ENCODE measurements around the gene NID1.

Gene NID1

DNA sequence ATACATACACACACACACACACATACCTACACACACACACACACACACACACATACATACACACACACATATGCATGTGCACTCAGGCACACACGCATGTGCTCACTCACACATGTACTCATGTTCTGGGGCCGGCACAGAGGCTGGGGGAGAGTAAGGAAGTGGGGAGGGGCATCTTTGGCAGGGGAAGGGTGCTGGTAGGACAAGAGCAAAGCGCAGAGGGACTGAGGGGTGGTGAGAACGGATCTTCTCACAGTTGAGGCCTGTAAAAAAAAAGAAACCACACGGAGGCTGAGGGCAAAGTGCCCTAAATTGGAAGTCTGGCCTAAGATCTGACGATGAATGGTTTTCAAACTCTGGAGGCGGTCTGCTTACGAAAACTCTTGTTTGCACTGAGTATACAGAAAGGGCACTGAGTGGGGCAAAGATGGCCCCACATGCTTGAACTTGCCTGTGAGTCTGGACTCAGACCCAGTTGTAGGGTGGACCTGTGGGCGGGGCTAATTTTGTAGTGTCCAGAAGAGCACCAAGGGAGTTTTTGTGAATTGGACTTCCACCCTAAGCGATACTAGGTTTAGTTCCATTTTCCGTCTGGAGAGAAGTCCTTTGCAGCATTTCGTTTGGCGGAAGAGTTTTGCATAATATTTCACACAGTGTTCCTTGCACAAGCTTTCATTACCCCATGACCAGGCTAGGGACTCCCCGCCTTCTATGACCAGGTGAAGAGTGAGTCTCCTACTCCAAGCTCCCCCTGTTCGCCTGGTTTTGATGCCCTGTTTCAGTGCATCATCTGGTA lies 118.9 kb downstream of the NID1 start:
- Mint-ChIP-seq H3K9me3 (no peaks in the 10 kb centered on the region), H3K27ac (peak overlapping the region; percentile 54 to 56), H3K36me3 (ENCODE audit: insufficient read depth) (no peaks in the 10 kb centered on the region), H3K4me3 (peak overlapping the region in 1 of 2 donors; percentile 24), H3K27me3 (peaks cover 0 to 5% of the 10 kb centered on the region in 2 donors), H3K4me1 (ENCODE audit: low read depth in 2 of 2) (peaks cover 4 to 15% of the 10 kb centered on the region in 2 donors)
- ATAC-seq (replicated peaks) (peak; percentile 75), DNase-seq (no peak)

DNA sequence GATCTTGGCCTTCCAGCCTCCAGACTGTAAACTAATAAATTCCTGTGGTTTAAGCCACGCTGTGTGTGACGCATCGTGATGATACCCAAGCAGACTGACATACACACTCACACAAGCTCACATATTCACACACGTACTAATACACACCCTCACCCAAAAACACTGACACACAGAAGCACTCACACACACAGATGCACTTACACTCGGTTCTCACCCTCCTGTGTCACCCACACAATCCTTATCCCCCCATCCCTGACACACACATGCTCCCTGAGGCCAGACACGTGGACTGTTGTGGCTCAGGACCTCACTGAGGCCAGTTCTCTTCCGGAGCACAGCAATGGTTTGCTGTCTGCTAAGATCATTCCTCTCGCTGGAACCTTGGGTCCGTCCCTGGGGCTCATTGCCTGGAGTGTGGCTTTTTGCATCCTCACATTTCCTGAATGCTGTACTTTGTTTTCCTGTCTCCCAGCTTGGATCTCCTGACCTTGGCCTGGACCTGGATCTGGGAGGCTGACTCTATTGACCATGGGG lies 121.2 kb downstream of the NID1 start:
- H3K27me3 Mint-ChIP-seq, result peaks cover 0 to 5% of the 10 kb centered on the region in 2 donors
- H3K27ac Mint-ChIP-seq, result no peak overlapping the region
- no peaks in the 10 kb centered on the region for H3K9me3 Mint-ChIP-seq
- DNase-seq (no peak), ATAC-seq (replicated peaks) (no peak)
- peaks cover 2% of the 10 kb centered on the region for H3K36me3 Mint-ChIP-seq (ENCODE audit: insufficient read depth)
- no peak overlapping the region for H3K4me3 Mint-ChIP-seq
- H3K4me1 Mint-ChIP-seq (ENCODE audit: low read depth in 2 of 2), result peaks cover 16 to 28% of the 10 kb centered on the region in 2 donors

DNA sequence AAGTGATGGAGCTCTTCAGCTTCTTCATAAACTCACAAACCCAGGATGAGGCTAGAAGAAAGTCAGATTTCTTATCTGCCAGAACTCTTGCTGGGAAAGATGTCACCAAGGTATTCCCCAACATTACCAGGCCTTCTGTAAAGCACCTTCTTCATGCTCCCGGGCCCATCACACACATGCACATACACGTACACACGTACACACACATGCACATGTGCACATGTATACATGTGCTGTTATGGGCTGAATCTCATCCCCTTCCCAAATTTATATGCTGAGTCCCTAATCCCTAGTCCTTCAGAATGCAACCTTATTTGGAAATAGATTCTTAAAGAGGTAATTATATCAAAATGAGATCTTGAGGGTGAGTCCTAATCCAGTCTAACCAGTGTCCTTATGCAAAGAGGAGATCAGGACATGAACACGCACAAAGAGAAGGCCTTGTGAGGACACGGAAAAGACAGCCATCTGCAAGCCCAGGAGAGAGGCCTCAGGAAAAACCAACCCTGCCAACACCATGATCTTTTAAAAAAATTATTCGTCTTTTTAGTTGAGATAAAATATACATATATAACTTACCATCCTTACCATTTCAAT lies 121.8 kb downstream of the NID1 start:
- Mint-ChIP-seq H3K36me3 (ENCODE audit: insufficient read depth) (peaks cover 2% of the 10 kb centered on the region), H3K4me1 (ENCODE audit: low read depth in 2 of 2) (peaks cover 19 to 33% of the 10 kb centered on the region in 2 donors), H3K4me3 (no peak overlapping the region), H3K9me3 (no peaks in the 10 kb centered on the region), H3K27ac (peak overlapping the region in 1 of 2 donors; percentile 16), H3K27me3 (peaks cover 0 to 5% of the 10 kb centered on the region in 2 donors)
- DNase-seq (no peak), ATAC-seq (replicated peaks) (no peak)

DNA sequence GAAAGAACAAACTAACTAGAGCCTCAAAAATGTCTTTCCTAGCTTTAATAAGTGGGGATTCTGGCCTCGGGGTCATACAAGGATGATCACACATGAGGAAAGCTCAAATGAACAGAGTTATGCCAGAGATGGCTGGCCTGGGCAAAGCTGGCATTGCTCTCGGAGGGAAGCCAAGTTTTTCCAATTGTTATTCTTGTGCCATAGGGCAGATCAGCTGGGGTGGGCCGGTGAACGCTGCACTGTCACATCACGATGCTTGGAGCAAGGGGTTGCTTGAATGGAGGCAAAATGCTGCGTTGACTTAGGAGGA lies 122.3 kb downstream of the NID1 start:
- DNase-seq (no peak), ATAC-seq (replicated peaks) (no peak)
- H3K4me1 Mint-ChIP-seq (ENCODE audit: low read depth in 2 of 2), result peaks cover 19 to 34% of the 10 kb centered on the region in 2 donors
- H3K9me3 Mint-ChIP-seq, result no peaks in the 10 kb centered on the region
- H3K4me3 Mint-ChIP-seq, result no peak overlapping the region
- peaks cover 2% of the 10 kb centered on the region for H3K36me3 Mint-ChIP-seq (ENCODE audit: insufficient read depth)
- H3K27ac Mint-ChIP-seq, result peak overlapping the region in 1 of 2 donors; percentile 16
- H3K27me3 Mint-ChIP-seq, result peaks cover 0 to 5% of the 10 kb centered on the region in 2 donors

DNA sequence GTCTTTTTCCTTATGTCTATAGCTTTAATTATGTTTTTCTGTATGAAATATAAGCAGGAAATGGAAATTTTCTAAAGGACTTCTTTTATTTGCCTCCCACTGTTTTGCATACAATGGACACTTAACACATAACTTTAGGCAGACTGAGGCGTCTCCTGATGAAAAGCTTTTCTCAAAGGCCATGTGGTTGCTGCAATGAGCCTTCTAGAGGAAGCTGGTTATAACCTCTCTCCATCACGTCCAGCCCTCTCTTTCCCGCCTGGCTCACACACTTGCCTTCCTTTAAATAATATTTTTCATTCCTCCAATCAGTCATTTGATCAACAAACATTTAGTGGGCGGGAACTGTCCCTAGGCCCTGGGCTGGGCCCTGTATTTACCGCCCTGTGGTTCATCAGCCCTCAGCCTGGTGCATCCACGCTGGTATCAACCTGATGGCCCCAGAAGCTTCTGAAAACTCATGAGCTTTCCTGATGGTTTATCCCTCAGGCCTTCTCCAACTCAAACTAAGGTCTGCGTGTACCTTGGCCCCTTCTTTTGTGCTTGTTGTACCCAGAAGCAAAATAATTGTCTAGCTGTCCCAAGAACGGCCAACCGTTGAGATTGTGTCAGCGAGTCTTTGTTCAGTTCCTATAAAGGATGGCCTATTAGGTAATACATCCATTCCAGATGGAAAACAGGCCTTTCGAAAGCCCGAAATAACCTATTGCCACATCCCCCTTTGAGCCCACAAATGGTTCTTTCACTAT lies 122.8 kb downstream of the NID1 start:
- DNase-seq, result no peak
- H3K4me1 Mint-ChIP-seq (ENCODE audit: low read depth in 2 of 2), result peaks cover 22 to 39% of the 10 kb centered on the region in 2 donors
- ATAC-seq (replicated peaks), result no peak
- peaks cover 0 to 9% of the 10 kb centered on the region in 2 donors for H3K27me3 Mint-ChIP-seq
- no peak overlapping the region for H3K4me3 Mint-ChIP-seq
- peaks cover 2% of the 10 kb centered on the region for H3K36me3 Mint-ChIP-seq (ENCODE audit: insufficient read depth)
- no peaks in the 10 kb centered on the region for H3K9me3 Mint-ChIP-seq
- no peak overlapping the region for H3K27ac Mint-ChIP-seq

DNA sequence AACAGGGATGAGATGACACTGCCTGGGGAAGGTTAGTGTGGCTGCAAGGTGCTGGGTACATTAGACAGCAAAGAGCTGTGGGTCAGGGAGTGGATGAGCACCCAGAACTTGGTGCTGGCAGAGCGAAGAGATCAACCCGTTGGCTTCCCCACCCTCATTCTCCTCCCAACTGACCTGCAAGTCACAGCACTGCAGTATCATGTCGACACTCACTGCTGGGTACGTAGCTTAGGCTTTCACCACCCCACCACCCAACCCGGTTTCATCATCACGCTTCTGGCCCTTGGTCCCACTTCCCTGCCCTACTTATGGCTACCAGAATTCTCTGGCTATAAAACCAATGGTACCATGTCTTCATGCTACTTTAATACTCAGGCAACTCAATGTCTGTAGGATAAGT lies 124.6 kb downstream of the NID1 start:
- DNase-seq, result no peak
- Mint-ChIP-seq H3K4me3 (no peak overlapping the region), H3K4me1 (ENCODE audit: low read depth in 2 of 2) (peaks cover 18 to 37% of the 10 kb centered on the region in 2 donors), H3K27ac (no peak overlapping the region), H3K9me3 (no peaks in the 10 kb centered on the region), H3K36me3 (ENCODE audit: insufficient read depth) (peaks cover 2% of the 10 kb centered on the region), H3K27me3 (peaks cover 0 to 9% of the 10 kb centered on the region in 2 donors)
- ATAC-seq (replicated peaks), result no peak

DNA sequence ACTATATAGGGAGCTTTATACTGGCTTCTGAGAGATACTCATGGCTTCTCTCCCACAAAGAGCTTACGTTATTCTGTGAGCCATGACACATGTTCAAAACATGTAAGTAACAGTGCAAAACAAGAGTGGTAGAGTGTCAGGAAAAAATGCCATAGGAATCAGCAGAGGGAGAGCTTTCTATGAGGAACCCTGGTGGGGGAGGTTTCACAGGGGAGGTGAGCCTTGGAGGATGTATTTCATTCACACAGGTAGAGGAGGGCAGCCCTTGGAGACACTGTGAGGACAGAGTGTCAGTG lies 125.5 kb downstream of the NID1 start:
- Mint-ChIP-seq H3K4me1 (ENCODE audit: low read depth in 2 of 2) (peaks cover 18 to 37% of the 10 kb centered on the region in 2 donors), H3K27me3 (peaks cover 0 to 9% of the 10 kb centered on the region in 2 donors), H3K4me3 (peak overlapping the region in 1 of 2 donors; percentile 45), H3K9me3 (no peaks in the 10 kb centered on the region), H3K27ac (peak overlapping the region; percentile 72 to 84), H3K36me3 (ENCODE audit: insufficient read depth) (peaks cover 2% of the 10 kb centered on the region)
- DNase-seq (no peak), ATAC-seq (replicated peaks) (no peak)

DNA sequence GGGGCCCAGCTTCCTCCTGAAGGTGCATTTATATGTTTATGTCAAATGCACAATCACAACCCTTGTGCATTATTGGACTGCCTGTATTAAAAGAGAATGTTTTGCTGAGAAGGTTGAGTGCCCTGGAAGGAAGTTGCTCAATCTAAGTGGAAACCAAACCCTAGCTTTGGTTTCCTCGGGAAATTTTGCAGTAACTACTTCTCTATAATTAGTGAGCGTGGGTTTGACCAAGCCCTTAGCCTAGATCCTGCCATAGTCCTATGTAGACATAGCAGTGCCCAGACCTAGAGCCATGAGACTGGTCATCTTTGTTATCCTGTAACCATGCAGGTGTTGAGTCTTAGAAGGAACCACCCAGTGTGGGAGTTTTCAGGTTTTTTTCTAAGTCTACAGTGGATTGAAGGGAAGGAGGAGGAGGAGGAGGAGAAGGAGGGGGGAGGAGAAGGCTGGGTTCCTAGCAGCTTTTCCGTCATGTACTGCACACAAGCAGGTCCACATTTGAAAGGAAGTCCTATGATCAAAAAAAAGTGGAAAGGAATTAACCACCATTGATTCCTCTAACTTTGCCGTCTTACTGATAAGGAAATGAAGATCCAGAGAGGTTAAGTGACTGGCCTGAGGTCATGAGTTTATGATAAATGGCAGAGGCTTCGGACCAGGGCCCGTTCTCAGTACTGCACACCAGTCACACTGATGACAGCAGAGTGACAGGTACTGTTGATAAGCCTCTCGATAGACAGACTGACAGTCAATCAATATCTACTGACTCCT lies 126.0 kb downstream of the NID1 start:
- Mint-ChIP-seq H3K9me3 (no peaks in the 10 kb centered on the region), H3K36me3 (ENCODE audit: insufficient read depth) (peaks cover 2% of the 10 kb centered on the region), H3K27me3 (peaks cover 0 to 9% of the 10 kb centered on the region in 2 donors), H3K27ac (peak overlapping the region; percentile 72 to 84), H3K4me3 (peak overlapping the region in 1 of 2 donors; percentile 45), H3K4me1 (ENCODE audit: low read depth in 2 of 2) (peaks cover 18 to 37% of the 10 kb centered on the region in 2 donors)
- ATAC-seq (replicated peaks) (peak; percentile 76), DNase-seq (no peak)

DNA sequence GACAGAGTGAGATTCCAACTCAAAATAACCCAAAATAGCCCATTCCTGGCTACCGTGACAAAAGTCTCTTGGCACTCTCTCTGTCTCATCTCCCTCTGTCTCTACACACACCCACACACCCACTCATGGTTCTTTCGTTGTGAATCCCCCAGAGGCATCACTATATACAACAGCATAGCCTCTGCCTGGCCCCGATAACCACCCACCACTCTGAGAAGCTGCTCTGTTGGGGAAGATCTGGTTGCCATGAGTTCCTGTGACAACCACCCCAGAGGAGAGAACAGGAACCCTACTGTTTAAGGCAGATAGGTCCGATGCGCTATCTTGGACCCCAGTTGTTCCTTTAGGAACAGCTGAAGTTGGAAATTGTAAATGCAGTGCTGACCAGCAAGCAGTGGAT lies 127.8 kb downstream of the NID1 start:
- H3K4me3 Mint-ChIP-seq, result peak overlapping the region in 1 of 2 donors; percentile 56
- no peaks in the 10 kb centered on the region for H3K9me3 Mint-ChIP-seq
- peaks cover 0 to 9% of the 10 kb centered on the region in 2 donors for H3K27me3 Mint-ChIP-seq
- H3K36me3 Mint-ChIP-seq (ENCODE audit: insufficient read depth), result peaks cover 2% of the 10 kb centered on the region
- peak overlapping the region in 1 of 2 donors; percentile 59 for H3K27ac Mint-ChIP-seq
- DNase-seq, result no peak
- H3K4me1 Mint-ChIP-seq (ENCODE audit: low read depth in 2 of 2), result peaks cover 18 to 42% of the 10 kb centered on the region in 2 donors
- ATAC-seq (replicated peaks), result no peak

DNA sequence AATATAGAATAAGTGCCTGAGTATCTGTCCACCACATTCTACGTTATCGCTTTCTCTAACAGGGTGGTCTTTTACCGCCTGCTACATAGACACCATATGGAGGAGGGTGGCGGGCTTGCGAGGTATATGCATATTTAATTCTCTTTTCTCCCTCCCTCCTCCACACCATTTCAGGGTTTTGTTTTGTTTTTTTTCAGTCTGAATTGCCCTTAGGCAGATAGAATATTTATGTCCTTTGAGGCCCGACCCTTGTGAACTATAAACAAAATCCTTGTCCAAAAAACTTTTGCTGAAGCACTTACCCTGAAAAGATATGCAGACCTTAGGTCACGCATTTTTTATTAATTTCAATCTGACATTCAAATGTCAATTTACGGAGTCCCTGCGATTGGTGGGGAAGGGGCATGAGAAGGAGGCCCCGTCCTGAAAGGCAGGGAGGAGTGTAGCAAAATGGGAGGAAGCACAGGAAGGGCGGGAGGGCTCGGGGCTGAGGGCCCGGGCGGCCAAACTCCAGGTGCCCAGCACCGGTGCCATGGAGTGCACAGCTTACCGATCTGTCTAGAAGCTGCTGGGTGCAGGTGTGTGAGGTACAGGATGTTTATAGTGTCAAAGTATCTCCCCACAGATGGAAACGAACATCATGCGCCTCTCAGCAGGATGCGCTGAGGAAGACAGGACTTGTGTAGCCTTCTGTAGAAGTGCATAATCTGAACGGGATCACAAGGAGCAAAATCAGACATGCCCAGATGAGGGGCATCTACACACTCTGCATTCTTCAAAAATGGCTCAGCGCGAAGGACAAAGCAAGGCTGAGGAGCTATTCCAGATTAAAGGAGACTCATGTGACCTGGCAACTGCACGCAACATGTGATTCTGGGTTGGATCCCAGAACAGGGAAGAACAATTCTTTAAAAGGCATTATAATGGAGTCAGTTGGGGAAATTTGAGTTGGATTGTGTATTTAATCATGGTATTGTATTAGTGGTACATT lies 129.4 kb downstream of the NID1 start:
- no peak for DNase-seq
- ATAC-seq (replicated peaks), result peak; percentile 35
- H3K36me3 Mint-ChIP-seq (ENCODE audit: insufficient read depth), result peaks cover 2% of the 10 kb centered on the region
- peaks cover 0 to 5% of the 10 kb centered on the region in 2 donors for H3K27me3 Mint-ChIP-seq
- H3K9me3 Mint-ChIP-seq, result no peaks in the 10 kb centered on the region
- no peak overlapping the region for H3K27ac Mint-ChIP-seq
- no peak overlapping the region for H3K4me3 Mint-ChIP-seq
- H3K4me1 Mint-ChIP-seq (ENCODE audit: low read depth in 2 of 2), result peaks cover 18 to 40% of the 10 kb centered on the region in 2 donors

DNA sequence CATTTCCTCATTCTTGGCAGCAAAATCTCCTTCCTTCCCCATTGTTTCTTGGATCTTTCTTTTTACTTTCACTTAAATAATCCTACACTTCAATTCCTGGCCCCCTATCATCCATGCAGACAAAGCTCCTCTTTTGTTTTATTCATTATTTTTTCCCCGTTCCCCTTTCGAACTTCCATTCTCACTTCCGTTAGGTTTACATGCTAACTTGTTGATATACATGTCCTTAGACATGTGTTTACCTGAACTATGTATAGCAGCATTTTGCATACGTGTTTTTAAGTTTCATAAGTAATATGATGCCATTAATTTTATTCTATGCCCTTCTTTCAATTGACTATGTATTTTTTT lies 131.1 kb downstream of the NID1 start:
- H3K27ac Mint-ChIP-seq, result no peak overlapping the region

DNA sequence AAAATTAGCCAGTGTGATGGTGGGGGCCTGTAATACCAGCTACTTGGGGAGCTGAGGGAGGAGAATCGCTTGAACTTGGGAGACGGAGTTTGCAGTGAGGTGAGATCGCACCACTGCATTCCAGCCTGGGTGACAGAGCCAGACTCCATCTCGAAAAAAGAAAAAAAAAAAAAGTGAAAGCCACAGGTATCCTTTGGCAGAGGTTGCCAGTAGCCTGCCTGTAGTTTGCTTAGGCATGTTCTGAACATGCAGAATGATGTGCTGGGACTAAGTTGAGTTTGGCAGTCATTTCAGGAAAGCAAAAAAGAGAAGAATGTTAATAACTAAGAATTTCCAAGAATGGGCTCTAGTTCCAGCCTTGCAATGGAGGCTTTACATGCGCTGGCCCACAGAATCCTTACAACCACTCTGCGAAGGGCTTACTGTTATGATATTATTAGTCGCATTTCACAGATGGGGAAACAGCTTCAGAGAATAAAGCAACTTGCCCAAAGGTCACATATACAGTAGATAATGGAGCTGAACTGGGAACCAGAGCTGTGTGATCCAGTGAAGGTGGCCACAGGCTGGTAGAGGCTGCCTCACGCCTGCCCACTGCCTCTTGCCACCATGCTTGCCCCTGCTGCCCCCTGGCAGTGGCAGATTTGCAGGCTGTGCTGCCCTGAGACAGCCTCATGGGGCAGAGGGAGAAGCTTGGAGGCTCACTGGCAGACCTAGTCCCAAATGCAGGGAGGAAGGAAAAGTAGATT lies 131.7 kb downstream of the NID1 start:
- Mint-ChIP-seq H3K27me3 (peaks cover 0 to 5% of the 10 kb centered on the region in 2 donors), H3K36me3 (ENCODE audit: insufficient read depth) (no peaks in the 10 kb centered on the region), H3K4me3 (no peak overlapping the region), H3K9me3 (no peaks in the 10 kb centered on the region), H3K27ac (no peak overlapping the region), H3K4me1 (ENCODE audit: low read depth in 2 of 2) (peaks cover 4 to 23% of the 10 kb centered on the region in 2 donors)
- ATAC-seq (replicated peaks) (no peak), DNase-seq (no peak)

More for the DNA sequence above, 131.1 kb downstream of the NID1 start:
- no peak for ATAC-seq (replicated peaks)
- DNase-seq, result no peak
- Mint-ChIP-seq H3K4me3 (no peak overlapping the region), H3K9me3 (no peaks in the 10 kb centered on the region), H3K36me3 (ENCODE audit: insufficient read depth) (no peaks in the 10 kb centered on the region), H3K27me3 (peaks cover 0 to 5% of the 10 kb centered on the region in 2 donors), H3K4me1 (ENCODE audit: low read depth in 2 of 2) (peaks cover 8 to 28% of the 10 kb centered on the region in 2 donors)
